Endothelial cell of umbilical vein (primary cell): Measurements from ENCODE around the gene MYO9B.

ENCODE experiments used
- EZH2 ChIP-seq: IDR thresholded peaks from 2 replicates; pipeline ENCODE4 v1.6.1; 2012; ENCODE audit warnings: borderline replicate concordance, low read depth, mild to moderate bottlenecking, moderate library complexity, low read length, inconsistent platforms; ENCODE audit not compliant: severe bottlenecking
- POLR2A ChIP-seq: IDR thresholded peaks from 2 replicates; pipeline ENCODE4 v1.6.1; 2012; ENCODE audit warnings: low read depth, mild to moderate bottlenecking, control low read depth, low read length
- TF ChIP-seq, protein P1 (sequence below): IDR thresholded peaks from 2 replicates; pipeline ENCODE4 v1.6.1; 2011; ENCODE audit not compliant: insufficient read depth, insufficient read length
- TF ChIP-seq, protein P2 (sequence below), 2 donors: IDR thresholded peaks; 1 replicate in 1 of 2; 2 replicates in 1 of 2; pipeline ENCODE4 v1.5.1; 2011; ENCODE audit warnings: low read length in 2 of 2, mild to moderate bottlenecking in 2 of 2, moderate library complexity in 2 of 2, control low read depth in 1 of 2, inconsistent platforms in 1 of 2, low read depth in 1 of 2; ENCODE audit not compliant: insufficient read depth in 1 of 2; ENCODE audit errors: extremely low read depth in 1 of 2

DNA sequence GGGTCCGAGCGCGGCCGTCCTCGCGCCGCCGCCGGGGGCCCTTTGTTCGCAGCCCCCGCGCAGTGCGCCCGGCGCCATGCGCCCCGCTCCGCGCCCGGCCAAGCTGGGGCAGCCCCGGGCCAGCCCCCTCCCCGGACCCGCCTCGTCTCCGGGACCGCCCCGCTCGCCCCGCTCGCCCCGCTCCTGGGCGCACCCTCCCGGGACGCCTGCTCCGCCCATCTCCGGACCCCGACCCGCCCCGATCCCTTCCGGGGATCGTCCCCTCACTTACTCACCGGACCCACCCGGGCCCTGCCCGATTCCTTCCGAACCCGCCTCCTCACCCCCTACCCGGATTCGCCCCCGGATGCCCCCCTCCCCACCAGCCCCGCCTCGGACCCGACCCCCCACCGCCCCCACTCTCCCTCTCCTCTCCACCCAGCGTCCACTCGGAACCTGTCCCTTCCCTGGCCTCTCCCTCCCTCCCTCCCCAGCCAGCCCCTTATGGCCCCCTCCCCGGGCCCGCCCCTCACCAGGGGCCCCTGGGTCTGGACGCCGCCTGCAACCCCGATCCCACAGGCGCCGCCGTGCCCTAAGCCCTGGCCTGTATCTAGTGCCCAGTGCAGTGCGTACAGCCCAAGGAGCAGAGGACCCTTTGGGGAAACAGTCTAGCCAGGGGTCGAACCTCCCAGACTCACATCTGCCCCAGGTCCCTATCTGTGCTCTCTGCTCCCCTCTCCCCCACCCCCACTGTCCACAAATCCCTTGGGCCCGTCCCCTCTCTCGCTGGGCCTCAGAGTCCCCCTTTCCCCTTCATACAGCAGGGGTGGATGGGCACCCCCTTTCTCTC lies 48.7 kb upstream of the MYO9B start, which contains the start of gene CPAMD8:
- TF ChIP-seq EZH2, result no peak
- TF ChIP-seq, protein P1, sequence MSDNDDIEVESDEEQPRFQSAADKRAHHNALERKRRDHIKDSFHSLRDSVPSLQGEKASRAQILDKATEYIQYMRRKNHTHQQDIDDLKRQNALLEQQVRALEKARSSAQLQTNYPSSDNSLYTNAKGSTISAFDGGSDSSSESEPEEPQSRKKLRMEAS, result no peak
- TF ChIP-seq, protein P2, sequence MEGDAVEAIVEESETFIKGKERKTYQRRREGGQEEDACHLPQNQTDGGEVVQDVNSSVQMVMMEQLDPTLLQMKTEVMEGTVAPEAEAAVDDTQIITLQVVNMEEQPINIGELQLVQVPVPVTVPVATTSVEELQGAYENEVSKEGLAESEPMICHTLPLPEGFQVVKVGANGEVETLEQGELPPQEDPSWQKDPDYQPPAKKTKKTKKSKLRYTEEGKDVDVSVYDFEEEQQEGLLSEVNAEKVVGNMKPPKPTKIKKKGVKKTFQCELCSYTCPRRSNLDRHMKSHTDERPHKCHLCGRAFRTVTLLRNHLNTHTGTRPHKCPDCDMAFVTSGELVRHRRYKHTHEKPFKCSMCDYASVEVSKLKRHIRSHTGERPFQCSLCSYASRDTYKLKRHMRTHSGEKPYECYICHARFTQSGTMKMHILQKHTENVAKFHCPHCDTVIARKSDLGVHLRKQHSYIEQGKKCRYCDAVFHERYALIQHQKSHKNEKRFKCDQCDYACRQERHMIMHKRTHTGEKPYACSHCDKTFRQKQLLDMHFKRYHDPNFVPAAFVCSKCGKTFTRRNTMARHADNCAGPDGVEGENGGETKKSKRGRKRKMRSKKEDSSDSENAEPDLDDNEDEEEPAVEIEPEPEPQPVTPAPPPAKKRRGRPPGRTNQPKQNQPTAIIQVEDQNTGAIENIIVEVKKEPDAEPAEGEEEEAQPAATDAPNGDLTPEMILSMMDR (IDR thresholded peaks at IDR 0.05; ENCODE audit: extremely low read depth in 1 of 2, insufficient read depth in 1 of 2, low read depth in 1 of 2, low read length in 2 of 2), result no peak
- no peak for TF ChIP-seq POLR2A
